Left renal pelvis (tissue), 4 donors: ENCODE results near the gene CNDP2. TPM values are rescaled to one million over a fixed set of nuclear protein-coding genes. Genes with fewer than 3 reads are reported as not detected.
"Not testable (repeated sequence)": the region's sequence is repeated elsewhere in the genome, so short reads cannot be mapped to it uniquely, and the experiment has no call there.

Experiments
- DNase-seq, 4 donors: peaks; one replicate each; pipeline ENCODE4 v3.0.0-alpha.2; 2013; ENCODE audit warnings: low read depth in 4 of 4, low spot score in 3 of 4
- polyA plus RNA-seq, 4 donors: library from polyadenylated mRNA; unstranded; fragments of 120-200 nt; gene quantifications; one replicate each; pipeline ENCODE4 v1.2.1, GENCODE V29; 2013; ENCODE audit not compliant: insufficient read length in 4 of 4

CNDP2 gene
- polyA plus RNA-seq, 4 donors, result 73.0 to 311 (median 251) TPM

- DNase-seq, result no peak
Measured at GRCh38 chr18:74515620-74516231, 19.6 kb downstream of the CNDP2 start.

- no peak for DNase-seq
Measured at GRCh38 chr18:74516271-74517235, 20.4 kb downstream of the CNDP2 start.

GRCh38 chr18:74517236-74517630 is 21.1 kb downstream of the CNDP2 start:
- DNase-seq, result no peak

- DNase-seq, result no peak
Measured at GRCh38 chr18:74518456-74519295, 22.5 kb downstream of the CNDP2 start.

- no peak for DNase-seq
Measured at GRCh38 chr18:74519320-74520095, 23.3 kb downstream of the CNDP2 start.

- no peak for DNase-seq
Measured at GRCh38 chr18:74520096-74520833, 24.1 kb downstream of the CNDP2 start.

GRCh38 chr18:74521068-74521725 is 25.0 kb downstream of the CNDP2 start:
- no peak for DNase-seq

- DNase-seq, result no peak
Measured at GRCh38 chr18:74522635-74523548, 26.7 kb downstream of the CNDP2 start.

- no peak for DNase-seq
Measured at GRCh38 chr18:74524097-74524496, 27.9 kb downstream of the CNDP2 start.

GRCh38 chr18:74524915-74525314 is 28.8 kb downstream of the CNDP2 start:
- not testable (repeated sequence) for DNase-seq

- no peak for DNase-seq
Measured at GRCh38 chr18:74525741-74526140, 29.6 kb downstream of the CNDP2 start.

- DNase-seq, result no peak
Measured at GRCh38 chr18:74526488-74526887, 30.3 kb downstream of the CNDP2 start.

GRCh38 chr18:74528478-74528877 is 32.3 kb downstream of the CNDP2 start:
- no peak for DNase-seq

GRCh38 chr18:74528913-74529312 is 32.8 kb downstream of the CNDP2 start:
- DNase-seq, result no peak

- no peak for DNase-seq
Measured at GRCh38 chr18:74529378-74529777, 33.2 kb downstream of the CNDP2 start.

- no peak for DNase-seq
Measured at GRCh38 chr18:74529811-74530583, 33.8 kb downstream of the CNDP2 start.

- DNase-seq, result no peak
Measured at GRCh38 chr18:74530584-74530862, 34.4 kb downstream of the CNDP2 start.
